GM19193 (cell line): ENCODE results near the gene FAM3D.

Source experiments
- POLR2A ChIP-seq: IDR thresholded peaks from 4 replicates; pipeline ENCODE4 v1.6.1; 2011; ENCODE audit not compliant: insufficient read depth, insufficient read length; ENCODE audit errors: extremely low read depth

Gene FAM3D

GRCh38 chr3:58666683-58667082, at the start of gene FAM3D:
FAM3D (minus strand) TSS chr3:58666774; CDS start chr3:58655563, 11,211 bp downstream.
- TF ChIP-seq POLR2A: no peak

- no peak for TF ChIP-seq POLR2A
Measured at GRCh38 chr3:58713715-58714401, 47.3 kb upstream of the FAM3D start.

- TF ChIP-seq POLR2A: no peak
Measured at GRCh38 chr3:58711871-58712270, 45.3 kb upstream of the FAM3D start.

- TF ChIP-seq POLR2A: no peak
Measured at GRCh38 chr3:58708116-58708791, 41.7 kb upstream of the FAM3D start.

GRCh38 chr3:58707390-58707930, 40.9 kb upstream of the FAM3D start:
- no peak for TF ChIP-seq POLR2A

- TF ChIP-seq POLR2A: no peak
Measured at GRCh38 chr3:58706395-58707167, 40.0 kb upstream of the FAM3D start.

- TF ChIP-seq POLR2A: no peak
Measured at GRCh38 chr3:58704745-58705144, 38.2 kb upstream of the FAM3D start.

GRCh38 chr3:58698246-58698645, 31.7 kb upstream of the FAM3D start:
- no peak for TF ChIP-seq POLR2A

GRCh38 chr3:58697561-58697960, 31.0 kb upstream of the FAM3D start:
- TF ChIP-seq POLR2A: no peak

GRCh38 chr3:58696093-58696492, 29.5 kb upstream of the FAM3D start:
- no peak for TF ChIP-seq POLR2A

- TF ChIP-seq POLR2A: no peak
Measured at GRCh38 chr3:58693940-58694850, 27.6 kb upstream of the FAM3D start.

- no peak for TF ChIP-seq POLR2A
Measured at GRCh38 chr3:58692484-58692883, 25.9 kb upstream of the FAM3D start.

GRCh38 chr3:58691997-58692396, 25.4 kb upstream of the FAM3D start:
- no peak for TF ChIP-seq POLR2A

- no peak for TF ChIP-seq POLR2A
Measured at GRCh38 chr3:58690490-58690889, 23.9 kb upstream of the FAM3D start.
